GM13976 (cell line): Measurements from ENCODE around the gene ASRGL1.

ENCODE experiments used
- DNase-seq: peaks from one replicate; pipeline ENCODE4 v3.0.0; 2012; ENCODE audit warnings: low spot score
- CTCF ChIP-seq: IDR thresholded peaks from 2 replicates; pipeline ENCODE4 v1.5.1; 2012; ENCODE audit warnings: borderline replicate concordance, mild to moderate bottlenecking; ENCODE audit not compliant: insufficient read depth; ENCODE audit errors: extremely low read depth, missing control alignments, control extremely low read depth
- in situ Hi-C: fragments of 300-500 bp; cut with MboI; formaldehyde crosslinking; loops from one replicate; pipeline ENCODE4 v1.12.0; 2022; ENCODE audit warnings: low sequenced_read_pairs, mixed read lengths, inconsistent platforms; ENCODE audit not compliant: unreplicated experiment

Gene ASRGL1

DNA sequence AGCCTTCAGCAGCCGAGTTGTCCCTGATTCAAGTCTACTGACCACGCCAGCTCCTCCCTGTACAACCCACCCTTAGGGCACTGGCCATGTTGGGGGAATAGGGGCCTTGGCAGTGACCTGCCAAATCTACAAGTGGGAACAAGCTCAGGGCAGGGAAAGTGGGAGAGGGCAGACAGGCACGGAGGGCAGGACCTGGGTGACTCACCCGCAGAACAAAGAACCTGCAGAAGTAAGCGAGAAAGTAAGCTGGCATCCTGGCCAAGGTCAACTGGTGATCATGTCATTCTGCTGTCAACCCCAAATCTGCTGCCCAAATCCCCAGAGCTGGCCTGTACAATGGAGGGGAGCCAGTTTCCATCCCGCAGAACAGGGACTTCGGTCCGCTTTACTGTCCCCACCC, 73.7 kb downstream of the ASRGL1 start:
- no peak for DNase-seq
- in situ Hi-C loops: no loop called here
- no peak for TF ChIP-seq CTCF

DNA sequence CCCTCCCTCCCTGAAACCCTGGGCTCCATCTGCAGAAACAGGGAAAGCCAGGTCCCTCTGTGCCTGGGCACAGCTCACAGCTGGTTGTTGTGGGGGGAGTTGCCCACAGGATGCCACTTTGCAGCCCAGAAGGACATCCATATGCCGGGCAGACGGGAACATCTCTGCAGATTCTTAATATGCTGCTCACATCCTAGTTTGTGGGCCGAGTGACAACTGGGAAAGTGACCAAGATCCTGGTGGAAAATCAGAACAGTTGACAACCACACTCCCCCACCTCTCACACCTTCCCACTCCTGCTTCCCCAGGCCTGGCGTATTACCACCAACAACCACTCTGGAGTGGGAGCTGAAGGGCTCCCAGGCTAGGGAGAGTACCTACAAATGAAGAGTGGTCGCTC, 74.3 kb downstream of the ASRGL1 start:
- DNase-seq: no peak
- in situ Hi-C loops: no loop called here

DNA sequence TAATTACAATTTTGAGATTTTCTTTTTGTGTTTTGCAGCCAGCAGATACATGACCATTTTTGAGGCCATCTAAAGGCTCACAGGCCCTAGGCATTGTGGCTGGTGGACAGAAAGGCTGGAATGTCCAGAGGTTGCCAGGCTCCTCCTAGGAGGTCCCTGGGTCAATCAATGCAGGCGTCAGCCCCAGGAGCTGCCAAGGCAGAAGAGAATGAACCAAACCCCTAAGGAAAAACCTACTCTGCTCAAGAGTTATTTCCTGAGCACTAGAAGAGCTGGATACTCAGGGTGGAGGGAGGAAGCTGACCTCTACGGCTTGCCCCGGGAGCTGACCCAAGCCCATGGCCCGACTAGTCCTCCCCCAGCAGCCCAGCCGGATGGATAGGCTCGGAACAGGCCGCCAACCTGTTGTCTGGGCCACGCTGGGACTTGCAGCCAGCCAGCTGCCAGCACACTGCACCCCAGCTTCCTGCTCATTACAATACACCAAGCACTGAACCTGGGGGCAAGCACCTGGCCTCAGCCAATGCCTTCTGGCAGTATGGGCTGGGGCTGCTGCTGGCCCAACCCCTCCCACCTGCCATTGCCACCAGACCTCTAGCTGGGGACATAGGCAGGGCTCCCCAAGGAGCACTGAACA, 75.9 kb downstream of the ASRGL1 start:
- no peak for DNase-seq
- in situ Hi-C loops: no loop called here
- TF ChIP-seq CTCF: no peak

More for the DNA sequence above, 74.3 kb downstream of the ASRGL1 start:
- TF ChIP-seq CTCF: no peak

DNA sequence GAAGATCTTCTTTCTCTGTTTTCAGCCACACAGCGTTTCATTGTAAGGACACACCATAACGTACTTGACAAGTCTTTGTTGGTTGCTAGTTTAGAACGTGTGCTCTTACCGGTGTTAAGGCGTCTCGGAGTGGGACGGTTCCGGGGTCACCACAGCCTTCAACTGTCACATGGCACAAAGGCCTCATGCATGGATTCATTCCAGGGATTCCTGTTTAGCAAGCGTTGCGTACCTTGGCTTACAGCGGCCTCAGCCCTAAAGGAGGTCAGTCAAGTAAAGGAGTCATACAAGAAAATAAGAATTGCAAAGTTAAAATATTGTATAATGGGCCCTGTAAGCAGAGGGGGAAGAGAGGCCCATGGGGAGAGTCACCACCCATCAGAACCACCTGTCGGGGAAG, 79.3 kb downstream of the ASRGL1 start:
- DNase-seq: no peak
- in situ Hi-C loops: no loop called here
- TF ChIP-seq CTCF: no peak

DNA sequence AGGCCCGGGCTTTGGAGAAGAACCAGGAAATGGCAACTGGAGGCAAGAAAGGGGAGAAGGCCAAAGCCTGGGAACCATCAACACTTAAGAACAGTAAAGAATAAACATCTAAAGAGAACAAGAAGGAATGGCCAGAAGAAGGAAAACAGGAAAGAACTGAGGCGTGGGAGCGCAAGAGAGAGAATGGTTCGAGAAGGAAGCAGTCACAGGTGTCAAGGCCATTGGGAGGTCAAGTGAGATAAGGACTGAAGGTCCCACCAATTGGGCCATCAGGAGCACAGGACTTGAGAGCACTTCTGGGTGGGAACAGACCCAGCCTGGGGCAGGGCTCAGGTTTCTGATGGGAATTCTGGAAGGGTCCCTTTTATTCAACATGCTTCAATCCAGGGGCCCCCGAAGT, 80.9 kb downstream of the ASRGL1 start:
- in situ Hi-C loops: no loop called here
- TF ChIP-seq CTCF: no peak
- DNase-seq: no peak

DNA sequence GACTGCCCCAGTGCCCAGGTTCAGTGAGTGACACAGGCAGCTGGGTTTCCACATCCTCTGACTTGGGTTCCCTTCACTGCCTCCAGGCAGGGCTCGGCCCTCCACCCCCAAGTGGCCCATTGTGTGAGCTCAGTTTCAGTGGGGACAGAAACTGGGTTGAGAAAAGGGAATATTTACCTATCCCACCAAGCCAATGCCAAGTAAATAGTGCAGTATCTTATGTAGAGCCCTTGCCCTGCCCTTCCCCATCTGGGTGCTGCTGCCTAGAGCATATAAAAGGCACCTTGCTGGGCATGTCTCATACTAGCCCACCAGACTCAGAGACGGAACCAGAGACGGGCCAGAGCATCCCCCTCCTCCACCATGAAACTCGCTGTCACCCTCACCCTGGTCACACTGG, 81.5 kb downstream of the ASRGL1 start, which contains the start of gene SCGB1A1:
Gene SCGB1A1, plus strand, starts transcription at position 301 of the 400 bp plus-strand sequence. Its CDS starts 63 bp downstream, at position 364.
- in situ Hi-C loops: no loop called here
- DNase-seq: no peak
- TF ChIP-seq CTCF: no peak
